Left kidney (tissue), 2 donors: ENCODE measurements around the gene ARIH2. TPM values are rescaled to one million over a fixed set of nuclear protein-coding genes. Genes with fewer than 3 reads are reported as not detected.

Experiments
- DNase-seq: peaks from one replicate; pipeline ENCODE4 v3.0.0-alpha.2; 2013
- polyA plus RNA-seq: library from polyadenylated mRNA; unstranded; fragments of 120-200 nt; gene quantifications from one replicate; pipeline ENCODE4 v1.2.1, GENCODE V29; 2013; ENCODE audit not compliant: insufficient read length

ARIH2 gene
- polyA plus RNA-seq, 1 donor = 112 TPM

DNA sequence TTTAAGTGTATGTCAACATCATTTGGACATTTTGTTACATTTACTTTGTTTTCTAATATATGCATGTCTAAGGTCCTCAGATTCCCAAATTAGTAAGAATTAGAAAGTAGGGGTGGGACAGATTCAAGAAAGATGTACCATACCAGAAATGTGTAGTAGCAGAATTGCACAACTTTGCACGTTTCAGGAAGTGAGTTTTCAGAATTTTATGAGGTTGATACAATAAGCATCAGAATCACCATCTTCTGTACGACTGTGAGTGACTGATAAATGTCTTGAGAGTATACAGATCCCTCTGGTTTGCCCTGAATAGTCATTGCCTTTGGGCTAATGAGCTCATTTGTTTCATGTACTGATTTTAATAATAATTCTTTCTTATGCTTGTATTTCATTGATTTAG is 9.3 kb downstream of the ARIH2 start:
- no peak for DNase-seq

- no peak for DNase-seq
These were observed 10.0 kb downstream of the ARIH2 start for GRCh38 chr3:48928679-48929078.

- DNase-seq = no peak
These were observed 10.9 kb downstream of the ARIH2 start for GRCh38 chr3:48929358-48930035.

DNA sequence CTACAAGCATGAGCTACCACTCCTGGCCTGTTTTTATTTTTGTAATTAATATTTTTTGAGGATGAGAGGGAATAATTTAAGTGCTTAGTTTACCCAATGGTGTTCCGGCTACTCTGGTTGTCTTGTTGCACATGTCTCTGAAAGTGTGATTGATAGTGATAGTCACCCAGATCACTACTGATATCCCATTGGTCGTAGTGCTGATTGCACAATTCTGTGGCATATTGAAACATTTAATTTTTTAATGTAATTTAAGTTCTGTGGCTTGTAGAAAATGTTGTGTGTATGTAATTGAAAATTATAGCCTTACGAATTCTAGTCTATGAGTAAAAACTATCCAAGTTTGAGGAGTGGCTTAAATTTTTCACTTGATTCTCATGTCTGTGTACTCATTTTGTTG is 11.9 kb downstream of the ARIH2 start:
- DNase-seq = no peak

DNA sequence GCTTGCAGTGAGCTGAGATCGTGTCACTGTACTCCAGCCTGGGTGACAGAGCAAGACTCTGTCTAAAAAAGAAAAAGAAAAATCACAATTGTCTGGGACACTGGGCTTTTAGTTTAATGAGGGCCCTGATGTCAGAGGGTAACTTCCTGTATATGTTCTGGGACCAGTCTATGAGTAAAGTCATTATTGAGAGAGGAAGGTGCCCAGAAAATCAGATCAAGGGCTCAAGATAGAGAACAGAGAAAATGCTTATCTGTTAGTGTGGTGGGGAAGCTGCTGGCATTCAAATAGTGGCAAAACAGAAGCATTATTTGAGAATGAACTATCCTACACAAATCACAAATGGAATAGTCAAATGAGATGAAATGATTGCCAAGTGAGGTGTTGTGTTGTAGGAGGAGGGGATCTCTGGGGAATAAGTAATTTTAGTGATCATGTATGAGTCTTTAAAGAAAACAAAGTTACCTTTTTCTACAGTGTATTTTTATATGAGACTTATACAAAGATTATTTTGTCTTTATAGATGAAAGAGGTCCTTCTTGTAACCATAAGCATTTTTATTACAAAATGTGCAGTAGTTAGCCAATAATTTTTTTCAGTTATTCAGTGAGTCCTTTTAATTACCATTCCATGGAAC is 13.4 kb downstream of the ARIH2 start:
- DNase-seq = no peak

GRCh38 chr3:48934333-48934991 is 15.8 kb downstream of the ARIH2 start:
- no peak for DNase-seq

- DNase-seq = no peak
These were observed 16.9 kb downstream of the ARIH2 start for GRCh38 chr3:48935530-48935929.

DNA sequence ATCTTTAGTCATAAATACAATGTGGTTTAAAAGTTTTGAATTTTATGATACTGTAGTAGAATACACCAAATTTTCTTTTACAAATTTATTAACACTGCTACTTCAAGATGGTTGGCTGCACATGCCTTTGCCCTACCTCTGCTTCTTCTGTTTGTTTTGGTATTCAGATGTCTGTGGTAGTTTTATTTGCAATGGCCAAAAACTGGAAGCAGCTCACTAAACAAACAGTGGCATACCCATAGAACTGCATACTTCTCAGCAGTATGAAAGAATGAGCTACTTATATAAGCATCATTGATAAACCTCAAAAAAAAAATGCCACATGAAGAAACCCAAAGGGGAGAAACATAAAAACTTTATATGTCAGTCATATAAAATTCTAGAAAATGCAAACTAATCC is 19.5 kb downstream of the ARIH2 start:
- no peak for DNase-seq

GRCh38 chr3:48938689-48939088 is 20.0 kb downstream of the ARIH2 start:
- DNase-seq = no peak

- DNase-seq = no peak
These were observed 26.8 kb downstream of the ARIH2 start for GRCh38 chr3:48945432-48945831.

DNA sequence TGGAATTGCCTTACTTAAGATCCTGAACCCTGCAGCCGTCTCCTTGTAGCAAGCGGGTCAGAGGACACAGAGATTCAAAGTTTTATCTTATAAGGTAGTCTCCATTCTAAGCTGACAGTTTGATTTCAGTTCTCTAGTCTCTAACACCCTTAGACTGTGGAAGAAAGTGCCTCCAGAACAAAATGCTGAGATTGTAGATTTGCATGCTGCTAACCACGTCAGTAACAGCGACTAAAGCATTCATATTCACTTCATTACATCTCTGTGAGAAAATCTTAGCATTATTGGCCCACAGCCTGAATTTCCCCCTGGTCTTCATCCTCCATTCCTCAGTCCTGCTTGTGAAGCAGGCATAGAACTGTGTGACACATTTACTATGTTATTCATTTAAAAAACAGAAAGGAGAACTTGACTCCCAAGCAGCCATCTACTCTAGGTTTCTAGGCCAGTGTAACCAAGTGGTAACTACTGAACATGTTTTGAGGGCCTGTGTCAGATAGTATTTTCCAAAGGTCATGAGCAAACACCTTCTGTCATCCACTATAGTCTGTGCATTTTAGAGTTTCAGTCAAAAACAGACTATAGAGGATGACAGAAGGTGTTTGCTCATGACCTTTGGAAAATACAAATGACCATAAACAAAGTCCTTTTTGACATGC is 27.4 kb downstream of the ARIH2 start:
- no peak for DNase-seq

DNA sequence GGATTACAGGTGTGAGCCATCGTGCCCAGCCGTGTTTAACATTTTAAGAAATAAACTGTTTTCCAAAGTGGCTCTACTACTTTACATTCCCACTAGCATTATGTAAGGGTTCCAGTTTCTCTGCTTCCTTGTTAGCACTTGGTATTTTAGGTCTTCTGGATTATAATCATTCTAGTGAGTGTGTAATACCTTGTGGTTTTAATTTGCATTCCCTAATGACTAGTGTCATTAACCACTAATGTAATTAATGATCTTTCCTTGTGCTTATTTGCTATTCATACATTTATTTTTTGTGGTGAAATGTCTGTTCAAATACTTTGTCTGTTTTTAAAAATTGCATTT is 30.7 kb downstream of the ARIH2 start:
- DNase-seq = no peak

GRCh38 chr3:48950051-48950450 is 31.4 kb downstream of the ARIH2 start:
- DNase-seq = no peak

DNA sequence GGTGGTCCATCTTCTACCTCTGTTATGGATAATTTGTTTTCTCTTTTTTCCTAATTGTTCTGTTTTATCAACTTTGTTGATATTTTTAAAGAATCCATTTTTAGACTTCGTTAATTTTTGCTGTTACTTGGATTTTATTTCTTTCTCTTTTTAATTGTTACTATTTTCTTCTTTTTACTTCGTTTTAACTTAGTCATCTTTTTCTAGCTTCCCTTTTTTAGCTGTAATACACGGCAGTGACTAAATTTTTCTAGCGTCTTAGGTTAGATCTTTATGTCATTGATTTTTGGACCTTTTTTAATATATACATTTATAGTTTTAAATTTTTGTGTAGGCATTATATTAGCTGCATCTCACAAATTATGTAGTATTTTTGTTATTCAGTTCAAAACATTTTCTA is 33.1 kb downstream of the ARIH2 start:
- DNase-seq = no peak

DNA sequence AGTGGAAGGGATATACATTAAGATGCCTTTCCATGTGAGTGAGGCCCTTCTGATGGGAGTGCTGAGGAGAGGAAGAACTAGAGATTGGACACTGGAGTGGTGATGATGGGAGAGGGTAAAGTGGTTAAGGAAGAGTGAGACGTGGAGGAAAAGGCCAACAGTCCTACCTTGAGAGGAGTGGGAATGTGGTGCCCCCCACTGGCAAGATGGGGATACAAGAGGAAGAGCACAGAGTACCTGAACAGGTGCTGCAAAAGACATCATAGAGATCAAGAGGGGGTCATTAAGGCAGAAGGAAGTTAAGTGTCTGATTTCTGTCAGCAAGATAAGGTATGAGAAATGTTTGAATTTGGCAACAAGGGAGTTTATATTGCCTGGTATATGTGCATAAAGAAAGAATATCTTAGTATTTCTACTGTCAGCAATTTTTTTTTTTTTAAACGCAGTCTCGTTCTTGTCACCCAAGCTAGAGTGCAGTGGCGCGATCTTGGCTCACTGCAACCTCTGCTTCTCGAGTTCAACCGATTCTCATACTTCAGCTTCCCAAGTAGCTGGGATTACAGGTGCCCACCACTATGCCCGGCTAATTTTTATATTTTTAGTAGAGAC is 34.0 kb downstream of the ARIH2 start:
- DNase-seq = peak; percentile 20

GRCh38 chr3:48957006-48957705 is 38.5 kb downstream of the ARIH2 start:
- DNase-seq = no peak

- DNase-seq = no peak
These were observed 42.3 kb downstream of the ARIH2 start for GRCh38 chr3:48960841-48961413.

DNA sequence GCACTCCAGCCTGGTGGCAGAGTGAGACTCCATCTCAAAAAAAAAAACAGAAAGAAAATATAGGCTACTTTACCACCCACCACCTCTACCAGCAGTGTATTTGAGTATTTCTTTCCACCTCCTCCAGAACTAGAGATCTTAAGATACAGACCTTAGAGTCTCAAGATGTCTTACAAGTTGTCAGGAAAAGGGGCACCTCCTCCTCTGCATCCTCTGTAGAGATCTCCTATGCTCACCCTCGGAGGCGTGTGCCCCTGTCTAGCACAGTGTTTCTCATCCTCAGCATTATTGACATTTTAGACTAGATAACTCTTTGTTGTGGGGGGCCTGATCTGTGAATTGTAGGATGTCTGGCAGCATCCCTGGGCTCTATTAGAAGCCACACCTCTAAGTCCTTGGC is 43.7 kb downstream of the ARIH2 start:
- DNase-seq = no peak

DNA sequence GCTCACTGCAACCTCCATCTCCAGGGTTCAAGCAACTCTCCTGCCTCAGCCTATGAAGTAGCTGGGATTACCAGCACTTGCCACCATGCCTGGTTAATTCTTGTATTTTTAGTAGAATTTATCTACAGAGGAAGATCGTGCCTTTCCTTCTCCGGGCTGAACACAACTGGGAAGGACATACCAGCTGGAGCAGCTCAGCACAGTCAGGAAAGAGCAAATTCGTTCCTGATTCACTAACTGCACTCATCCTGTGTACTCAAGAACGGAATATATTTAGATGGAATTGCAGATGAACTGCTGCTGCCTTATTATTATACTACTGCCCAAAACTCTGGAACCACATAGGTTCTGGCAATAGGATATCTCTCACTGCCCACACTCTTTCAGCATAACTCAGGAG is 44.3 kb downstream of the ARIH2 start:
- no peak for DNase-seq

GRCh38 chr3:48963591-48963990 is 44.9 kb downstream of the ARIH2 start:
- no peak for DNase-seq

GRCh38 chr3:48966367-48966766 is 47.7 kb downstream of the ARIH2 start:
- DNase-seq = no peak

DNA sequence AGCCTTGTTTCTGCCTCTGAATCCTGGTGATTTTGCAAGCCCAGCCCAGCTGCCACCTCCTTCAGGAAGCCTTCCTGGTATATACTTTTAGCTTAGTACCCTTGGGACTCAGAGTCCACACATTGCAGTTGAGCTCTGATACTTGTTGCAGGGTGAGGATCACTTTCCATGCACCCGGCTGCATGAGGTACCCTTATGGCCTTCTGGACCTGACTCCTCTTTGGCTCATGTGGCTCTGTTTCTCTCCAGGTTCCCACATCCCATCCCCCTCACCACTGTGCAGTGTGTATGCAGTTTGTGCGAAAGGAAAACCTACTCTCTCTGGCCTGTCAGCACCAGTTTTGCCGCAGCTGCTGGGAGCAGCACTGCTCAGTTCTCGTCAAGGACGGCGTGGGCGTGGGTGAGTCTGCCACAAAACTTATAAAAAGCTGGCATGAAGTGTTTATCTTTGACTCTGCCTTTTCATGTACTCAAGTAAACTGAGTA is 48.3 kb downstream of the ARIH2 start:
- no peak for DNase-seq
